Measurements from ENCODE around the gene CCDC150.

CCDC150 gene

GRCh38 chr2:196759378-196759706 lies 119.8 kb downstream of the CCDC150 start:
- Histone ChIP-seq H3K4me3 (ENCODE audit: low read depth, low read length) (no peak overlapping the region), H3K27me3 (ENCODE audit: control insufficient read depth, insufficient read depth, low read length) (no peaks in the 10 kb centered on the region), H3K27ac (ENCODE audit: low read depth, low read length) (no peak overlapping the region), H3K9ac (ENCODE audit: low read length) (no peak overlapping the region), H3K9me3 (ENCODE audit: control insufficient read depth, insufficient read depth, low read depth, low read length) (no peaks in the 10 kb centered on the region), H3K36me3 (ENCODE audit: control insufficient read depth, insufficient read depth, low read length) (peaks cover 17% of the 10 kb centered on the region), H3K4me1 (ENCODE audit: control insufficient read depth, insufficient read depth, low read length) (no peaks in the 10 kb centered on the region)

- H3K4me1 ChIP-seq (ENCODE audit: control insufficient read depth, insufficient read depth, low read length): no peaks in the 10 kb centered on the region
- H3K9ac ChIP-seq (ENCODE audit: low read length): no peak overlapping the region
- no peak overlapping the region for H3K27ac ChIP-seq (ENCODE audit: low read depth, low read length)
- no peaks in the 10 kb centered on the region for H3K27me3 ChIP-seq (ENCODE audit: control insufficient read depth, insufficient read depth, low read length)
- no peaks in the 10 kb centered on the region for H3K9me3 ChIP-seq (ENCODE audit: control insufficient read depth, insufficient read depth, low read depth, low read length)
- peaks cover 81% of the 10 kb centered on the region for H3K36me3 ChIP-seq (ENCODE audit: control insufficient read depth, insufficient read depth, low read length)
- no peak overlapping the region for H3K4me3 ChIP-seq (ENCODE audit: low read depth, low read length)
Observed at GRCh38 chr2:196767101-196767500, 127.6 kb downstream of the CCDC150 start.
